Bladder microvascular endothelial cell (primary cell): ENCODE data around the gene TTC23L. TPM values are rescaled to one million over a fixed set of nuclear protein-coding genes. Genes with fewer than 3 reads are reported as not detected.

Experiments used
- total RNA-seq: library from RNA; depleted of rRNA; stranded (reverse); fragments of >200 nt; gene quantifications from 2 replicates; pipeline ENCODE4 v1.2.3, GENCODE V29; 2014

TTC23L gene, protein sequence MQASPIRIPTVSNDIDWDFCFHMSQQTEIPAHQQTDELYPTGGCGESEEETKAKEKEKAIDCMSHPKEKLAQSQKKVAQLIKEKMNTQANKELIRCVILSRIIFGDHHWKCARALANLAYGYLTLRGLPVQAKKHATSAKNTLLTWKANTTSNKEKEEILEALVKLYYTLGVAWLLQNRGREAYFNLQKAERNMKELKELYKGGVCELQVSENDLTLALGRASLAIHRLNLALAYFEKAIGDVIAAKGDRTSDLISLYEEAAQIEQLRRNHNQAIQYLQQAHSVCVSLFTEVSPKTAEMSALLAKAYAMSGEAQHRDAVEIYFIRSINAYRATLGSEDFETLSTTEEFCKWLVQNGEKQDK
- total RNA-seq = not detected in 2 replicates

GRCh38 chr5:34838785-34839714 lies at the start of gene TTC23L:
Gene TTC23L, plus strand, starts transcription at chr5:34839164. Its CDS starts 1,508 bp downstream, at chr5:34840672.

GRCh38 chr5:34915139-34915855 lies 76.3 kb downstream of the TTC23L start, which contains the start of the genes BRIX1 and RAD1:
Gene BRIX1, plus strand, starts transcription at chr5:34915711. Its CDS starts 28 bp downstream, at chr5:34915739.
Gene RAD1, minus strand, starts transcription at chr5:34915504. Its CDS starts 612 bp downstream, at chr5:34914892.

DNA sequence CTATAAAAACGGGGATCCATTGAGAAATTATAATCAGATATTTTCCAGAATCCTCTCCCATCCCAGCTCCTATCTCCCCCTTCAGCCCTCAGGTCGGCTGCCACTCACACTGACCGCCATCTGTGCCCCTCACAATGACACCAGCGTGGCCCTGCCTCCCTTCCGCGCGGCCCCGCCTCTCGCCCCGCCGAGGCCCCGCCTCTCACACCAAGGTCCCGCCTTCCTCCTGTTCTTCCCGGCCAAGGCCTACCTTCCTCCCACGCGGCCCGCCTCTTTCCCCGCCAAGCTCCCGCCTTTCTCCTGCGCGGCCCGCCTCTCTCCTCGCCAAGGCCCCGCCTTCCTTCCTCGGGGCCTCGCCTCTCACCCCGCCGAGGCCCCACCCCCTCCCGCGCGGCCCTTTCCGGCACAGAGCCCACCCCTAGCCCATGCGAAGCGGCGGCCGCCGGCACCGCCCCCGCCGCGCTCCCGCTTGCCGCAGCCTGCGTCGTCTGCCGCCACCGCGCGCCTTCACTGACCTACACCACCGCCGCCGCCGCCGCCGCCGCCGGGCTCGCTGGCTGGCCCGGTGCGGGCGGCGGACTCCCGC lies 90.3 kb downstream of the TTC23L start, which contains the start of gene DNAJC21:
Gene DNAJC21, plus strand, starts transcription at position 426 of the 586 bp plus-strand sequence. CDS start 261 bp downstream, outside the sequence.

Other genes with a start within 250 kb of the TTC23L start
- gene RAI14, start 182.8 kb upstream of the TTC23L start, total RNA-seq = 95.5 and 453 TPM in 2 replicates
- 22.5 and 23.8 TPM in 2 replicates for gene RAD1, start 76.3 kb downstream of the TTC23L start, total RNA-seq
- 20.9 and 25.6 TPM in 2 replicates for gene BRIX1, start 76.5 kb downstream of the TTC23L start, total RNA-seq
- gene DNAJC21, start 90.4 kb downstream of the TTC23L start, total RNA-seq = 20.4 and 44.1 TPM in 2 replicates
- not detected in 2 replicates for gene AGXT2, start 208.8 kb downstream of the TTC23L start, total RNA-seq